Mesenteric fat pad (tissue), 1 donor: ENCODE results near the gene RPS4Y1. TPM values are rescaled to one million over a fixed set of nuclear protein-coding genes. Genes with fewer than 3 reads are reported as not detected.
"Not testable (repeated sequence)": the region's sequence is repeated elsewhere in the genome, so short reads cannot be mapped to it uniquely, and the experiment has no call there.

Experiments used
- DNase-seq: peaks from one replicate; pipeline ENCODE4 v3.0.0-alpha.2; 2020; ENCODE audit warnings: low spot score
- long read RNA-seq: library from polyadenylated mRNA; unstranded; transcript quantifications from one replicate; pipeline ENCODE4 v2.0.0, GENCODE V29; 2020
- total RNA-seq: library from RNA; stranded (reverse); fragmentation: NEBNext Ultra II Directional; extraction: Animal tissue kit (Norgen Biotek cat#: 25700); gene quantifications from one replicate; pipeline ENCODE4 v1.2.1, GENCODE V29; 2021
- donor health status: DM: yes; HTN: yes; CAD: no.

RPS4Y1 gene
- total RNA-seq, result not detected
- long read RNA-seq, result 0 reads

GRCh38 chrY:2841471-2841893 lies at the start of gene RPS4Y1:
Gene RPS4Y1 (plus strand): TSS chrY:2841602. CDS start chrY:2841625, 23 bp downstream.
- DNase-seq, result no peak

DNA sequence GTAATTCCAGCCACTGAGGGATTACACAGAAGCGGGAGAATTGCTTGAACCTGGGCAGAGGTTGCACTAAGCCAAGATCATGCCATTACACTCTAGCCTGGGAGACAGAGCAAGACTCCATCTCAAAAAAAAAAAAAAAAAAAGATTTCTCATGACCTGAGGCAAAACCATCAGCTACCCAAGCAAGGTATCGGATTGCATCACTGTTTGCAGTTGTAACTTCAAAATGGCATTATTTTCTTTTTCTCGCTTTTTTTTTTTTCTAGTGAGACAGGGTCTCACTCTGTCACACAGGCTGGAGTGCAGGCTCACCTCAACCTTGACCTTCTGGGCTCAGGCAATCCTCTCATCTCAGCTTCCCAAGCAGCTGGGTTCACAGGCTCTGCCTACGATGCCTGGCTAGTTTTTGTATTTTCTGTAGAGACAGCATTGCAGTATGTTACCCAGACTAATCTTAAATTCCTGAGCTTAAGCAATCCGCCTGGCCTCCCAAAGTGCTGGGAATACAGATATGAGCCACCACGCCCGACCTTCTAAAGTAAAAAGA lies 44.4 kb upstream of the RPS4Y1 start:
- no peak for DNase-seq

- no peak for DNase-seq
Measured at GRCh38 chrY:2797991-2798390, 43.4 kb upstream of the RPS4Y1 start.

DNA sequence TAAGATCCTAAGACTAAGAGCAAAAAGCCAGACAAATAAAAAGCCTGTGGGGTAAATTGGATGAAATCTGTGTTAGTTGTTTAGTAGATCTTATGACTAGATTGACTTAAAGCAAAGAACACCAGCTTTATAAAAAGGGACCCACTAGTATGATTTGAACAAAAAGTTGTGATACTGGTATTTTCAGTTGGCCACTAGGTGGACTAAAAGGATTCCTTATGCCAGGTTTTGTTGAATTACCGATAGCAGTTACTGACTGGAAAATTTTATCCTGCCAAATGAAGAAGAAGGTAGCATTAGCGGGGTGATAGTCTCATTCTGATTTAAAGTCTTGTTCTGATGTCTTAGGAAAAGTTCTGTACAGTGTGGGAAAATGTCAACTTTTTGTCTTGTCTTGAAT lies 41.2 kb upstream of the RPS4Y1 start:
- DNase-seq, result no peak

GRCh38 chrY:2817146-2817896 lies 24.1 kb upstream of the RPS4Y1 start:
- DNase-seq, result not testable (repeated sequence)

GRCh38 chrY:2824471-2824870 lies 16.9 kb upstream of the RPS4Y1 start:
- DNase-seq, result no peak

GRCh38 chrY:2828497-2828896 lies 12.9 kb upstream of the RPS4Y1 start:
- no peak for DNase-seq

GRCh38 chrY:2835230-2835629 lies 6.2 kb upstream of the RPS4Y1 start:
- DNase-seq, result no peak

- no peak for DNase-seq
Measured at GRCh38 chrY:2837078-2837477, 4.3 kb upstream of the RPS4Y1 start.

- no peak for DNase-seq
Measured at GRCh38 chrY:2837932-2838331, 3.5 kb upstream of the RPS4Y1 start.

- DNase-seq, result no peak
Measured at GRCh38 chrY:2846791-2847190, 5.4 kb downstream of the RPS4Y1 start.

DNA sequence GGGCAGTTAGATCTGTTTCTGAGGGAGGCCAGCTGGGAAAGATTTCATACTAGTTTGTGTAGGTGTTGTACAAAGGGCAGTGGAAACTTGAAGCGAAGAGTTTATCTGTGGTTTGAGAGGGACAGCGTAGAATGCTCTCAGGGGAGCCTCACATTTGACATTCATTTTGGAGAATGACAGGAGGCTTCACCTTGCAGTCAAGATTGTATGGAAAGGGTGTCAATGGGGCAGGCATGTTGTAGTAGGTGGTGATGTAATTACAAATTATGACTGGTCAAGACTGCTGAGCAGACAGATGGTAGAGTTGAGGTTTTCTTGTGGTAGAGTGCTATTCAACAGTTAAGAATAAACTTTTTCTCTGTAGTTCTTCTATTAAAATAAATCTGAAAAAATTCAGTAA lies 7.0 kb downstream of the RPS4Y1 start:
- no peak for DNase-seq

GRCh38 chrY:2849368-2849767 lies 8.0 kb downstream of the RPS4Y1 start:
- no peak for DNase-seq

GRCh38 chrY:2854145-2854774 lies 12.9 kb downstream of the RPS4Y1 start:
- DNase-seq, result no peak

DNA sequence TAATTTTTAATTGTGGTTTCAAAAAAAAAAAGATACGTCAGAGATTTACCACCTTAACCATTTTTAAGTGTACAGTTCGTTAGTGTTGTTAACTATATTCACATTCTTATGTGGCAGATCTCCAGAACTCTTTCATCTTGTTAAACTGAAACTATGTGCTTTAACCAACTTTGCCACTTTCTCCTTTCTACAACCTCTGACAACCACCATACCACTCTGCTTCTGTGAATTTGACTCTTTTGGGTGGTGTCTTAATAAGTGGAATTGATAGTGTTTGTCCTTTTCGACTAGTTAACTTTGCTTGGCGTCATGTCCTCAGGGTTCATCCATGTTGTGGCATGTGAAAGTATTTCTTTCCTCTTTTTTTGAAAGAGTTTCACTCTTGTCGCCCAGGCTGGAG lies 15.7 kb downstream of the RPS4Y1 start:
- DNase-seq, result no peak

- no peak for DNase-seq
Measured at GRCh38 chrY:2857686-2858085, 16.3 kb downstream of the RPS4Y1 start.

DNA sequence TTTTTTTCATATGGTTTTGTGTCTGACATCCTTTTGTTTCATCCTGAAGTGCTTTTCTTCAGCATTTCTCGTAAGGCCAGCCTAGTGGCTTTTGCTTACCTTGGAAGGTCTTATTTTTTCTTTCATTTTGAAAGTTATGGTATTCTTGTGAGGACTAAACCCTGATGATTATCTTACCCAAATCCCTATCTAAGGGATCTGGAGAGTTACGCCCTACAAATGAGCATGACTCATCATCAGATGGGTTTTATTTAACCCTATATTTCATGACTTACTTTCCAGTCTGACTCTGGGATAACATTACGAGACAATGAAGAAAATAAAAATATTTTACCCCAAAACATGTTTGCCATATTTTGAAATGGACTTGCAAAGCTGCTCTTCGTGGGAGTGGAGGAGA lies 18.4 kb downstream of the RPS4Y1 start:
- DNase-seq, result no peak

DNA sequence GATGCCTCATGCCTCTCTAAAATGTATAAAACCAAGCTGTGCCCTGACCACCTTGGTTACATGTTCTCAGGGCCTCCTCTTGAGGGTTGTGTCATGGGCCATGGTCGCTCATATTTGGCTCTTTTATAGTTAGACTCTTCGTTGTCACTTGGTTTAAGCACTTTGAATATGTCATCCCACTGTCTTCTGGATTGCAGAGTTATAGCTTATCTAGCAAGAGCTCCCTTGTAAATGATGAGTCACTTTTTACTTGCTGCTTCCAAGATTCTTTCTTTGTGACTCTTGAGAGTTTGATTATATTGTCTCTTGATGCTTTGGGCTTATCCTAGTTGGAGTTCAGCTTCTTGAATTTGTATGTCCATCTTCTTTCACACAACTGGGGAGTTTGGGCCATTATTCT lies 19.1 kb downstream of the RPS4Y1 start:
- DNase-seq, result no peak

DNA sequence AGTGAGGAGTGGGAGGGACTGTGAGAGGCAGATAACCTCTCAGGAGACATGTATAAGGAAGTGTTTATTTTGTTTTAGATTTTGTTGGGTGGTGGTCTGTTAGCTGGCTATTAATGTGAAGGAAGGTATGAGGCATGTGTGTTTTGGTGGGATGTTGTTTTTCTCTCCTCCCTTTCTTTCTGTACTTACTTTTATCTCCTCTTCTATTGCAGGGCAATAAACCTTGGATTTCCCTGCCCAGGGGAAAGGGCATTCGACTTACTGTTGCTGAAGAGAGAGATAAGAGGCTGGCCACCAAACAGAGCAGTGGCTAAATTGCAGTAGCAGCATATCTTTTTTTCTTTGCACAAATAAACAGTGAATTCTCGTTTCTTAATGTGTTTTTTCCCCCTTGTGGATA lies 25.2 kb downstream of the RPS4Y1 start:
- no peak for DNase-seq

DNA sequence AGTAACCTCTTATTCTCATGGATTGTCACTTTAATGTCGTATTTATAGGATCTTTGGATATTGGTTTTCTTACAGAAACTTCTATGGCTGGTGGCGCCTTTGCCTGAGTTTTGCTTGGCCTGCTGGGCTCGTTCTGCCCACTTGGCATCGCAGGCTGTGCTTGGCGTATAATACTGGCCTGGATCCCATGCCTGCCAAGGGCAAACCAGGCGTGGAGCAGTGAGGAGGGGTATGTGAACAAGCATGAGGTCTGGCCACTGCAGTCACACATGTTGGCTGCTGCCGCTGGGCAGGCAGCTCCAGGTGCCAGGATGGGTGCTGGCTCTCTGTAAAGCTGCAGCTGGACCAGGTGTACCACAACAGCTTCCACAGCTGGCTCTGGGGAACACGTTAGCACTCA lies 26.1 kb downstream of the RPS4Y1 start:
- no peak for DNase-seq

- no peak for DNase-seq
Measured at GRCh38 chrY:2868035-2868607, 26.7 kb downstream of the RPS4Y1 start.

- not testable (repeated sequence) for DNase-seq
Measured at GRCh38 chrY:2872234-2872633, 30.8 kb downstream of the RPS4Y1 start.
